Measurements from ENCODE around the gene DOCK4. TPM values are rescaled to one million over a fixed set of nuclear protein-coding genes. Genes with fewer than 3 reads are reported as not detected.

The DOCK4 gene
- total and polyA plus RNA-seq, 2 of the 8 experiments (the other 6 are each of a cell fraction or from before 2014, with no cell fraction given), result 5.1 to 23.6 TPM

GRCh38 chr7:112021379-112022044 is 184.7 kb downstream of the DOCK4 start (continued):
- TF ChIP-seq RAD21 (IDR thresholded peaks at IDR 0.05 in 1 of 2, conservative IDR thresholded peaks at IDR 0.05 in 1 of 2; ENCODE audit: low read depth in 2 of 2, low read length in 2 of 2), result no peak
- no peak for TF ChIP-seq BCL11A (IDR thresholded peaks at IDR 0.05; ENCODE audit: low read depth in 2 of 2, low read length in 2 of 2)
- no peak for TF ChIP-seq SP2 (IDR thresholded peaks at IDR 0.05; ENCODE audit: low read length)
- TF ChIP-seq TAF7 (optimal IDR thresholded peaks at IDR 0.05; ENCODE audit: borderline replicate concordance, low read depth, low read length), result no peak
- TF ChIP-seq CEBPB (IDR thresholded peaks at IDR 0.05; ENCODE audit: low read depth, low read length), result no peak
- TF ChIP-seq PHF8 (conservative IDR thresholded peaks at IDR 0.05; ENCODE audit: low read depth, low read length), result no peak
- TF ChIP-seq CHD2 (IDR thresholded peaks at IDR 0.05; ENCODE audit: low read length), result no peak

All from H1 (cell line).